ENCODE results near the gene OR5K2.

Gene OR5K2

DNA sequence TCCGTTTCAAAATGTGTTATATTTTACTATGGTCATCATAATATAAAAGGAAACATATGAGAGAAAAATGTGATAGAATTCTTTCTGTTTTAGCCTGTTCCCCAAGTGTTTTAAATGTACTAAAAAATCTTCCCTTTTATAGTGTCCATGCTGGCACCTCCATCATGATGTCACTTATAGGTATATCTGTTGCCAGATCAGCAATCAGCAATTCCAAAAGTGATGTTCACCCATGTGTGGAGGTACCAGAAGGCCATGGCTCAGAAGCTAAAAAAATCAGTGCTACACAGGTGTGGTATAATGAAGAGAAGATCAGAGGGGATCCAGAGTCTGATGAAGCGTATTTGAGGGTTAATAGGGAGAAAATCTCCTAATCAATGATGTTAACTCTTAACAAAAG is 33.2 kb downstream of the OR5K2 start:
- H3K9me3 ChIP-seq (replicated peaks in 1 of 11) = no peaks in the 10 kb centered on the region
- H4K20me1 ChIP-seq = no peaks in the 10 kb centered on the region
- H3K4me3 ChIP-seq = no peak overlapping the region
- no peaks in the 10 kb centered on the region for H3K27me3 ChIP-seq
- peaks cover 0 to 16% (median 4%) of the 10 kb centered on the region in 10 experiments; a peak in 9 of 20 replicates for H3K4me1 ChIP-seq
- no peak overlapping the region for H3K27ac ChIP-seq
- H3K36me3 ChIP-seq = no peaks in the 10 kb centered on the region
- no peak overlapping the region for H3K9ac ChIP-seq
- H3K4me2 ChIP-seq = no peak overlapping the region
- TF ChIP-seq Cebpa-rat (IDR thresholded peaks at IDR 0.05) = no peak

DNA sequence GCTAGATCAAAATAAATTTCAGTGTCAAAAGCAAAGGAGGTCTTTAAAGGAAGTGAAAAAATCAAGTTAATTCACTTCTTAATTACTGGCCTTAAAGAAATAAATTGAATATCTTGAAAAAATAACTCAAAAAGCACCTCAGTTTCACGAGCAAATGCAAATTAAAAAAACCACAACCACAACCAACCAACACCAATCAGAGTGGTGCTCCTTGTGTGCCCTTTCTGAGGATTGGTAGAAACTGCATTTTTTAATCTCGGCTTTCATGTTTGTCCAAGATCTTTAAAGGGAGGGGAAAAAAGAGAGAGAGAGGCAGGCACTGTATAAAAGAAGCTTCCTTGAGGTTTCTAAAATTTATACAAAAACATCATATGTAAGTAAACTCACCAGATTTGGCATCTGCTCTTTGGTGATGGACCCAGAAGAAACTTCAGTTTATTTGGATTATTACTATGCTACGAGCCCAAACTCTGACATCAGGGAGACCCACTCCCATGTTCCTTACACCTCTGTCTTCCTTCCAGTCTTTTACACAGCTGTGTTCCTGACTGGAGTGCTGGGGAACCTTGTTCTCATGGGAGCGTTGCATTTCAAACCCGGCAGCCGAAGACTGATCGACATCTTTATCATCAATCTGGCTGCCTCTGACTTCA is 34.3 kb downstream of the OR5K2 start, which contains the start of gene GPR15:
Gene GPR15 (plus strand): TSS at position 357 of the 653 bp plus-strand sequence. CDS start 56 bp downstream, at position 413.
- Histone ChIP-seq H3K9ac (no peak within 1 kb of the TSS), H3K4me2 (peak within 1 kb of the TSS in 5 of 11 experiments; percentile 19 to 56 (median 40); a peak in 6 of 22 replicates), H3K27ac (no peak within 1 kb of the TSS)

DNA sequence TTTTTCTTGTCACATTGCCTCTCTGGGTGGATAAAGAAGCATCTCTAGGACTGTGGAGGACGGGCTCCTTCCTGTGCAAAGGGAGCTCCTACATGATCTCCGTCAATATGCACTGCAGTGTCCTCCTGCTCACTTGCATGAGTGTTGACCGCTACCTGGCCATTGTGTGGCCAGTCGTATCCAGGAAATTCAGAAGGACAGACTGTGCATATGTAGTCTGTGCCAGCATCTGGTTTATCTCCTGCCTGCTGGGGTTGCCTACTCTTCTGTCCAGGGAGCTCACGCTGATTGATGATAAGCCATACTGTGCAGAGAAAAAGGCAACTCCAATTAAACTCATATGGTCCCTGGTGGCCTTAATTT is 34.8 kb downstream of the OR5K2 start:
- no peaks in the 10 kb centered on the region for H3K9me3 ChIP-seq (replicated peaks in 1 of 11)
- H4K20me1 ChIP-seq = no peaks in the 10 kb centered on the region
- H3K27ac ChIP-seq = no peak overlapping the region
- no peak overlapping the region for H3K4me3 ChIP-seq
- H3K4me1 ChIP-seq = peaks cover 0 to 16% (median 4%) of the 10 kb centered on the region in 10 experiments; a peak in 9 of 20 replicates
- 0 out of 22 replicates have a peak overlapping the region, but pooled peaks of 2 of the 11 experiments have one; percentile 19 to 40 for H3K4me2 ChIP-seq
- no peak for TF ChIP-seq Cebpa-rat (IDR thresholded peaks at IDR 0.05)
- H3K36me3 ChIP-seq = no peaks in the 10 kb centered on the region
- H3K9ac ChIP-seq = no peak overlapping the region
- no peaks in the 10 kb centered on the region for H3K27me3 ChIP-seq

More for the DNA sequence above, 34.3 kb downstream of the OR5K2 start, which contains the start of gene GPR15:
- Histone ChIP-seq H3K9me3 (replicated peaks in 1 of 11) (no peaks in the 10 kb centered on the region), H3K4me3 (no peak within 1 kb of the TSS), H3K4me1 (peaks cover 0 to 16% (median 4%) of the 10 kb centered on the region in 10 experiments; a peak in 9 of 20 replicates), H3K36me3 (no peaks in the 10 kb centered on the region), H4K20me1 (no peaks in the 10 kb centered on the region), H3K27me3 (no peaks in the 10 kb centered on the region)
- no peak for TF ChIP-seq Cebpa-rat (IDR thresholded peaks at IDR 0.05)

DNA sequence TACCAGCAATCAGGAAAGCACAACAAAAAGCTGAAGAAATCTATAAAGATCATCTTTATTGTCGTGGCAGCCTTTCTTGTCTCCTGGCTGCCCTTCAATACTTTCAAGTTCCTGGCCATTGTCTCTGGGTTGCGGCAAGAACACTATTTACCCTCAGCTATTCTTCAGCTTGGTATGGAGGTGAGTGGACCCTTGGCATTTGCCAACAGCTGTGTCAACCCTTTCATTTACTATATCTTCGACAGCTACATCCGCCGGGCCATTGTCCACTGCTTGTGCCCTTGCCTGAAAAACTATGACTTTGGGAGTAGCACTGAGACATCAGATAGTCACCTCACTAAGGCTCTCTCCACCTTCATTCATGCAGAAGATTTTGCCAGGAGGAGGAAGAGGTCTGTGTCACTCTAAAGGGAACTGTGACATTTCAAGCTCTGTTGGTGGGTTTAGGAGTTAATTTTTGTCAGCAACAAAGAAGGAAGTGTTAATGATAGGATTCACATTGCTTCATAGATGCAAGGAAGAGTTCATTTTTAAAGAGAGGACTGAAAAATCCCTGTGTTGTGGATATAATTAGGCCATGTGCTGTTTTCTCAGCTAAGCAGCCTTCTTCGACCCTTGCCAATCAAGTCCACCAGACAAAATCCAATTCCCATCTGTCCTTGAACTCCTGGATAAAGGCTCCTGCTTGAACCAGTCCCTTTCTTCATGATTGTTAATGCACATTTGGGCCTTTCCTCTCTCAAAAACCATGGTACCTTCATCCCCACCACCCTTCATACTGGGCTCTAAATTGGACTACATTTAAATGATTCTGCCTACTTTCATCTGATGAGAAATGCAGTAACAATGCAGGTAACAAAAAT is 35.5 kb downstream of the OR5K2 start:
- Histone ChIP-seq H3K4me3 (no peak overlapping the region), H3K4me2 (peak overlapping the region in 5 of 11 experiments; percentile 19 to 56 (median 40); a peak in 8 of 22 replicates)

DNA sequence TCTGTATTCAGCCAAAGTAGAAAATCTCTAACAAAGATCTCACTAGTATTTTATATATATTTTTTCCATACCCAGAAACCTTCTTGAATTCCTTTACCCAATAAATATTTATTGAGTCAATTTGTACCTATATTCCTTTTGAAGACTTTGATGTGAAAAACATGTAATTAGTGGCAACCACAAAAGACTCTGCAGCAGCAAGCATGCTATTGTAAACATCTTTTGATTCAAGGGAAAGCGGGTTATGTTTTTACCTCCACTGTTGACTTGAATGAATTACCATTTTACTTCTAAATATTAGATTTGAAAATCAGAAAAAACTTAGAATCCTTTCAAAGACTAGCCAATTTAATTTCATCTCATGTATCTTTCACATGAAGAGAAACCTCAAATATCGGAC is 36.7 kb downstream of the OR5K2 start:
- H3K4me3 ChIP-seq = no peak overlapping the region
- no peaks in the 10 kb centered on the region for H3K27me3 ChIP-seq
- TF ChIP-seq Cebpa-rat (IDR thresholded peaks at IDR 0.05) = no peak
- peaks cover 0 to 16% (median 4%) of the 10 kb centered on the region in 10 experiments; a peak in 9 of 20 replicates for H3K4me1 ChIP-seq
- H3K4me2 ChIP-seq = no peak overlapping the region
- H3K9me3 ChIP-seq (replicated peaks in 1 of 11) = no peaks in the 10 kb centered on the region
- H3K9ac ChIP-seq = no peak overlapping the region
- no peak overlapping the region for H3K27ac ChIP-seq
- no peaks in the 10 kb centered on the region for H3K36me3 ChIP-seq
- no peaks in the 10 kb centered on the region for H4K20me1 ChIP-seq

More for the DNA sequence above, 35.5 kb downstream of the OR5K2 start:
- H3K36me3 ChIP-seq = no peaks in the 10 kb centered on the region
- 0 out of 22 replicates have a peak overlapping the region, but pooled peaks of 2 of the 11 experiments have one; percentile 23 to 26 for H3K27ac ChIP-seq
- no peaks in the 10 kb centered on the region for H3K27me3 ChIP-seq
- no peak for TF ChIP-seq Cebpa-rat (IDR thresholded peaks at IDR 0.05)
- peaks cover 0 to 16% (median 4%) of the 10 kb centered on the region in 10 experiments; a peak in 9 of 20 replicates for H3K4me1 ChIP-seq
- no peaks in the 10 kb centered on the region for H3K9me3 ChIP-seq (replicated peaks in 1 of 11)
- no peak overlapping the region for H3K9ac ChIP-seq
- H4K20me1 ChIP-seq = no peaks in the 10 kb centered on the region

DNA sequence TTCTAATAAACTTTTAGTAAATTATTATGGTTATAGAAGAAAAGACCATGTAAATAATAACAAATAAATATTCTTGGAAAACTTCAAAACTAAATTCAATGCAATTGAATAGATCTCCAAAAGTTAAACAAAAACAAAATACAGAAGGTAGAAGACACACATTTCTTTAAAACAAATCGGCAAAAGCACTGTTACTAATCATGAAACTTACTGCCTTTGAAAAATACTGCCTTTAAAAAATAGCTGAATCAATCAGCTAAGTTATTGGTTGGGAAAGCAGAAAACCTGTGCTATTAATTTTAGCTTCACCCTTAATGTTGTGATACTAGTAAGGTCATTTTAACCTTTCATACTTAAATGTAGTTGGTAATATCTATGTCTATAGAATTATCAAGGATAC is 37.3 kb downstream of the OR5K2 start:
- no peak overlapping the region for H3K4me2 ChIP-seq
- no peak overlapping the region for H3K27ac ChIP-seq
- H3K4me3 ChIP-seq = no peak overlapping the region
- no peaks in the 10 kb centered on the region for H3K27me3 ChIP-seq
- no peaks in the 10 kb centered on the region for H3K9me3 ChIP-seq (replicated peaks in 1 of 11)
- peaks cover 0 to 16% (median 4%) of the 10 kb centered on the region in 10 experiments; a peak in 9 of 20 replicates for H3K4me1 ChIP-seq
- H3K9ac ChIP-seq = no peak overlapping the region
- no peak for TF ChIP-seq Cebpa-rat (IDR thresholded peaks at IDR 0.05)
- H4K20me1 ChIP-seq = no peaks in the 10 kb centered on the region
- H3K36me3 ChIP-seq = no peaks in the 10 kb centered on the region

DNA sequence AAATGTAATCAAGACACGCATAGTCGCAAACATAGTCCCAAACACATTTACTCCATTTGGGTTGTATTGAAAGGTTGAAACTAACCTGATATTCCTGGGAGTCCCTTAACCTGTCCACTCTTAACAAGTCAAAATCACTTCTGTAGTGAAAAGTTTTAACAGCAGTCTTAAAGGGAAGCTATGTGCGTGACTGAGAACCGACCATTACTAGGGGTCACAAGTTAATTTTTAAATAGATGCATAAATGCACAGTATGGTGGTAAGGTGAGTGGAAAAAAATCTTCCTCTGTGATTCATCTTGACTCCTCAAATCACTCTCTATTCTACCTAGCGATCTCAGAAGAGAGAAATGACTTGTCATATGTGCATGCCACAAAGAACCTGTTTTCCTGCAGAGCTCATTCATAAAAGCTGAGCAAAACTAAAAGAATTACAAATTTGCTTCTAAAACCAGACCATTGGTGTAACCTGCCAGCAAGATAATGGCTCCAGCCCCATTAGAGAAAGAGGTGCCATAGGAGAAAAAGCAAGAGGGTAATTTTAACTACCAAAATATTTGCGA is 39.1 kb downstream of the OR5K2 start:
- Histone ChIP-seq H3K9me3 (replicated peaks in 1 of 11) (no peaks in the 10 kb centered on the region), H3K9ac (no peak overlapping the region), H3K4me2 (no peak overlapping the region), H4K20me1 (no peaks in the 10 kb centered on the region), H3K27ac (no peak overlapping the region), H3K4me1 (peaks cover 0 to 24% (median 4%) of the 10 kb centered on the region in 10 experiments; a peak in 9 of 20 replicates), H3K27me3 (no peaks in the 10 kb centered on the region), H3K36me3 (no peaks in the 10 kb centered on the region), H3K4me3 (no peak overlapping the region)
- TF ChIP-seq Cebpa-rat (IDR thresholded peaks at IDR 0.05) = no peak

DNA sequence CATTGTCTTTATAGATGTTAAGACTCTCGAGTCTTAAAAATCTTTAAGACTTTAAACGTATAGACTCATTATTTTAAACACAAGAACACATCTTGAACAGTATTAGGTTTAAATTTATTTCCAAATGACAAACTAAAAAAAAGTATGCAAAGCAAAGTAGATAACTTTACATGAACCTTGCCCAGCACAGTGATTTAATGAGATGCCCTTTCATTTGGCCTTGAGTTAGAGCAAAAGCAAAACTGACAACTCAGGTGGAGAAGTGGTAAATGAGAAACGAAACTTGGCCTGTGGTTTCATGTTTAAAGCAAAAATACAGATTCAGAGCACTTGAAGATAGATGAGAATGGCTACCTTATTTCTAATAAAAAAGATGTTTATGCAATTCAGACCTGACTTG is 42.9 kb downstream of the OR5K2 start:
- Histone ChIP-seq H3K9me3 (replicated peaks in 1 of 11) (no peaks in the 10 kb centered on the region), H3K36me3 (no peaks in the 10 kb centered on the region), H3K4me2 (peak overlapping the region in 2 of 11 experiments; percentile 16 to 35; a peak in 3 of 22 replicates), H3K27ac (no peak overlapping the region), H4K20me1 (no peaks in the 10 kb centered on the region), H3K27me3 (no peaks in the 10 kb centered on the region), H3K9ac (no peak overlapping the region), H3K4me1 (peaks cover 0 to 12% (median 0%) of the 10 kb centered on the region in 10 experiments; a peak in 7 of 20 replicates), H3K4me3 (no peak overlapping the region)
- no peak for TF ChIP-seq Cebpa-rat (IDR thresholded peaks at IDR 0.05)

DNA sequence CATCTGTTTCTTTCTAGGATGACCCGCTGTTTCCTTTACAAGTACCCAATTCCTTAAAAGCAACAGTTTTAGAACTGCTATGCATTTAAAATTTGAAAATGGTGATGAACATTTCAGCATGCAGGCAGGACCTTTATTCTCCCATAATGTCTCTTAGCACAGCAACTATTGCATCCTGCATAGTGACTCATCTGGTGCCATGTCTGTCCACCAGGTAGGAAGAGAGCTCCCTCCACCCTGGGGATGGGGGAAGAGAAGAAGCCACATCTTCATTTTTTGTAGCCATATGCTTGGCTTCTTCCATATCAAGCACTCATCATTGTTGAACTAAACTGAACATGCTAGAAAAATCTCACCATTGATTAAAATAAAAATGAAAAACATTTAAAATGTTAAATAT is 44.2 kb downstream of the OR5K2 start:
- Histone ChIP-seq H3K9ac (no peak overlapping the region), H3K4me2 (no peak overlapping the region)

More for the DNA sequence above, 44.2 kb downstream of the OR5K2 start:
- Histone ChIP-seq H3K4me3 (no peak overlapping the region), H3K9me3 (replicated peaks in 1 of 11) (no peaks in the 10 kb centered on the region), H4K20me1 (no peaks in the 10 kb centered on the region), H3K27ac (no peak overlapping the region), H3K36me3 (no peaks in the 10 kb centered on the region), H3K27me3 (no peaks in the 10 kb centered on the region), H3K4me1 (peaks cover 0 to 12% (median 0%) of the 10 kb centered on the region in 10 experiments; a peak in 7 of 20 replicates)
- TF ChIP-seq Cebpa-rat (IDR thresholded peaks at IDR 0.05) = no peak

Measured in BLaER1 treated with 17β-estradiol and CSF1 and Interleukin-3, amounts not matched to agents 10 nM and 100 nM (cell line).